Esophagus muscularis mucosa (tissue), 4 donors: Measurements from ENCODE around the gene MMADHC. TPM values are rescaled to one million over a fixed set of nuclear protein-coding genes. Genes with fewer than 3 reads are reported as not detected.
A peak's percentile ranks its signal among the peaks of the same experiment; 100 is the strongest.

ENCODE experiments used
- DNase-seq: peaks from one replicate; pipeline ENCODE4 v3.0.0-alpha.2; 2017; ENCODE audit errors: extremely low spot score
- H3K27ac ChIP-seq, 4 donors: fragments of 200-600 bp; sonication (generic); replicated peaks in 1 of 4; 1 replicate in 3 of 4; 2 replicates in 1 of 4; pipeline ENCODE4 v1.5.1; 2016 to 2019; ENCODE audit warnings: mild to moderate bottlenecking in 1 of 4
- H3K27me3 ChIP-seq, 4 donors: fragments of 200-600 bp; sonication (generic); one replicate each; pipeline versions ENCODE4 v1.5.1 to v1.6.0; 2016 to 2019
- H3K36me3 ChIP-seq, 4 donors: fragments of 200-600 bp; sonication (generic); one replicate each; pipeline ENCODE4 v1.5.1; 2016 to 2019
- H3K4me1 ChIP-seq, 4 donors: fragments of 200-600 bp; sonication (generic); one replicate each; pipeline ENCODE4 v1.5.1; 2016 to 2019
- H3K4me3 ChIP-seq, 4 donors: fragments of 200-600 bp; sonication (generic); 1 replicate in 2 of 4; 2 replicates in 2 of 4; pipeline ENCODE4 v1.5.1; 2016 to 2019; ENCODE audit warnings: mild to moderate bottlenecking in 4 of 4, moderate library complexity in 1 of 4
- H3K9me3 ChIP-seq, 4 donors: fragments of 200-600 bp; sonication (generic); 1 replicate in 3 of 4; 2 replicates in 1 of 4; pipeline ENCODE4 v1.5.1; 2016 to 2019
- CTCF ChIP-seq, 3 experiments: fragments of 200-600 bp in 2 of 3; fragments of 450-650 bp in 1 of 3; sonication (generic) in 2 of 3; IDR thresholded peaks; one replicate each; pipeline ENCODE4 v1.5.1; 2017 to 2019; ENCODE audit warnings: antibody characterized with exemption in 3 of 3, mild to moderate bottlenecking in 2 of 3, moderate library complexity in 1 of 3
- EP300 ChIP-seq: sonication (generic); formaldehyde crosslinking; IDR thresholded peaks from one replicate; pipeline ENCODE4 v1.6.1; 2017; ENCODE audit warnings: antibody characterized with exemption
- POLR2A ChIP-seq: fragments of 450-650 bp; IDR thresholded peaks from one replicate; pipeline ENCODE4 v1.6.1; 2017; ENCODE audit warnings: antibody characterized with exemption, moderate library complexity, mild to moderate bottlenecking, low read depth
- POLR2AphosphoS5 ChIP-seq, 2 donors: sonication (generic); formaldehyde crosslinking; IDR thresholded peaks; one replicate each; pipeline ENCODE4 v1.6.1; 2017; ENCODE audit warnings: antibody characterized with exemption in 2 of 2
- WGBS: methylation state at CpG from one replicate; pipeline ENCODE4 v1.1.5; 2018; 5-methylcytosine and 5-hydroxymethylcytosine counted together
- intact Hi-C: fragments of 100-400 bp; cut with DNase I; formaldehyde crosslinking; loops from one replicate; pipeline ENCODE4 v1.15.1; 2023
- total RNA-seq, 4 donors: library from RNA; depleted of rRNA; stranded (reverse); fragments of >200 nt; gene quantifications; one replicate each; pipeline versions ENCODE4 v1.1.0 to v1.2.1, GENCODE V29; 2016

Gene MMADHC
- total RNA-seq, 4 donors from 2014 or later: 96.5 to 184 (median 133) TPM

GRCh38 chr2:149575277-149575676 is 12.3 kb downstream of the MMADHC start:
- TF ChIP-seq CTCF (IDR thresholded peaks at IDR 0.05): no peak
- no peak for TF ChIP-seq POLR2AphosphoS5 (IDR thresholded peaks at IDR 0.05)
- TF ChIP-seq POLR2A: no peak
- no peak for TF ChIP-seq EP300
- H3K4me3 ChIP-seq: no peak overlapping the region
- H3K27me3 ChIP-seq: no peaks in the 10 kb centered on the region
- intact Hi-C loops: no loop called here
- no peak overlapping the region for H3K27ac ChIP-seq
- DNase-seq: no peak
- no peaks in the 10 kb centered on the region for H3K9me3 ChIP-seq
- H3K36me3 ChIP-seq: peaks cover 16 to 80% (median 57%) of the 10 kb centered on the region in 4 donors
- peaks cover 9 to 32% (median 28%) of the 10 kb centered on the region in 4 donors for H3K4me1 ChIP-seq

DNA sequence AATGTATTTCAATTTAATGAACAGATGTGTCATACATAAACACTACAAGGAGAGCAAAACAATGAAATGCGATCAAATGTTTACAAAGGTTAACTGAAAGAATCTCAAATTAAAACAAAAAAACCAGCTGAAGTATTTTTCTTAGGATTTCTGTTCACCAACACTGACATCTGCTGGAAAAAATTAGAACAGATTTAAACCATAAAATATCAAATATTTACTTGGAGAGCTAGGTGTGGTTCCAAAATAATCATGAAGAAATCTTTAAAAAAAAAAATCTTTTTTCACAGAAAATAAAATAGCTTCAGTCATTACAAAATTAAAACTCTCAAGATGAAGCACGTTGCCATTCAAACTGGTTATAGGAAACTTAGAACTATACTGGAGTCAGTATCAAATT is 13.8 kb downstream of the MMADHC start:
- 41% methylated on average over 2 of the region's 2 CpGs for WGBS
- Histone ChIP-seq H3K4me3 (no peak overlapping the region), H3K9me3 (no peaks in the 10 kb centered on the region), H3K4me1 (peaks cover 9 to 30% (median 20%) of the 10 kb centered on the region in 4 donors), H3K36me3 (peaks cover 25 to 81% (median 62%) of the 10 kb centered on the region in 4 donors), H3K27ac (no peak overlapping the region), H3K27me3 (no peaks in the 10 kb centered on the region)
- no peak for DNase-seq
- intact Hi-C loops: no loop called here
- peak; percentile 40 to 54 (median 54) for TF ChIP-seq CTCF (IDR thresholded peaks at IDR 0.05)
- TF ChIP-seq EP300: no peak
- no peak for TF ChIP-seq POLR2AphosphoS5 (IDR thresholded peaks at IDR 0.05)
- no peak for TF ChIP-seq POLR2A

GRCh38 chr2:149572102-149572953 is 15.2 kb downstream of the MMADHC start:
- intact Hi-C loops: no loop called here
- H3K27ac ChIP-seq: peak overlapping the region; percentile 6 to 36 (median 32)
- H3K4me1 ChIP-seq: peaks cover 9 to 30% (median 17%) of the 10 kb centered on the region in 4 donors
- 62% methylated on average over 6 of the region's 6 CpGs for WGBS
- peaks cover 12 to 81% (median 61%) of the 10 kb centered on the region in 4 donors for H3K36me3 ChIP-seq
- H3K4me3 ChIP-seq: no peak overlapping the region
- TF ChIP-seq CTCF (IDR thresholded peaks at IDR 0.05): no peak
- no peak for TF ChIP-seq POLR2AphosphoS5 (IDR thresholded peaks at IDR 0.05)
- no peak for TF ChIP-seq POLR2A
- TF ChIP-seq EP300: no peak
- H3K27me3 ChIP-seq: no peaks in the 10 kb centered on the region
- DNase-seq: no peak
- no peaks in the 10 kb centered on the region for H3K9me3 ChIP-seq

DNA sequence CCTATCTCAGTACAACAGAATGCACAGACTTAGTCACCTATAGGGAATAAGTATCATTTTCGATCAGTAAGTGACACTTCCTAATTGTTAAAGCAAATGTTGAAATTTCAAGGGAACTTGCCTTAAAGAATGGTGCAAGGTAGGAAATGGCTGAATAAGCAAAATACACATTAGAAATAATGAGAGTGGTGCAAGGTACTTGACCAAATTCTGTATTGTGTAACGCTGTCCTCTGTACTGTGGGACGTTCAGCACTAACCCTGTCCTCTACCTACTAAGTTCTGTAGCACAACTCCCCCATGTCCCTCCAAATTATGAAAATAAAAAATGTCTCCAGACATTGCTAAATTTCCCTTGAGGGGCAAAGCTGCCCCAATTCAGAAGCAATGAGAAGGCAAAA is 19.4 kb downstream of the MMADHC start:
- Histone ChIP-seq H3K9me3 (no peaks in the 10 kb centered on the region), H3K36me3 (peaks cover 12 to 74% (median 39%) of the 10 kb centered on the region in 4 donors), H3K27ac (no peak overlapping the region), H3K4me1 (peaks cover 9 to 13% (median 9%) of the 10 kb centered on the region in 4 donors), H3K27me3 (no peaks in the 10 kb centered on the region), H3K4me3 (no peak overlapping the region)
- intact Hi-C loops: no loop called here
- DNase-seq: no peak
- 91% methylated on average over 3 of the region's 3 CpGs for WGBS
- TF ChIP-seq EP300 (no peak), CTCF (IDR thresholded peaks at IDR 0.05) (no peak), POLR2A (no peak), POLR2AphosphoS5 (IDR thresholded peaks at IDR 0.05) (no peak)
